GM18907 (cell line): ENCODE results near the gene SLAIN2.
"Not testable (repeated sequence)": the region's sequence is repeated elsewhere in the genome, so short reads cannot be mapped to it uniquely, and the experiment has no call there.

Experiments
- ATAC-seq: cut with Tn5 transposase; IDR thresholded peaks from one replicate; pipeline ENCODE4 v1.9.1; 2021; ENCODE audit warnings: mild to moderate bottlenecking, moderate library complexity; ENCODE audit not compliant: unreplicated experiment

Gene SLAIN2

DNA sequence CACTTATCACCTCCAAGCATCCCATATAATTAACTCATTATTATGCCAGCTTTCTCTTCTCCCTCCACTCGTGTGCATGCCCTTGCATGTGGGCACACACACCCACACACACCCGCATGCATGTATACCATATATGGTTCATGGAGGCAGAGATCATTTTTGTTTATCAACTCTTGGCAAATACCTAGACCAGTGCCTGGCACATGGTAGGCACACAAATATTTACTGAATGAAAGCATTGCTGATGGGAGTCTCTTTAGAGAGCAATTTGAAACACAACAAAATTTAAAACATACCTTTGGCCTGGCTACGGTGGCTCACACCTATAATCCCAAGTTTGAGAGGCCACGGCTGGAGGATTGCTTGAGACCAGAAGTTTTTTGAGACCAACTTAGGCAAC lies 90.7 kb downstream of the SLAIN2 start:
- no peak for ATAC-seq

- no peak for ATAC-seq
Observed at GRCh38 chr4:48436318-48436717, 95.0 kb downstream of the SLAIN2 start.

DNA sequence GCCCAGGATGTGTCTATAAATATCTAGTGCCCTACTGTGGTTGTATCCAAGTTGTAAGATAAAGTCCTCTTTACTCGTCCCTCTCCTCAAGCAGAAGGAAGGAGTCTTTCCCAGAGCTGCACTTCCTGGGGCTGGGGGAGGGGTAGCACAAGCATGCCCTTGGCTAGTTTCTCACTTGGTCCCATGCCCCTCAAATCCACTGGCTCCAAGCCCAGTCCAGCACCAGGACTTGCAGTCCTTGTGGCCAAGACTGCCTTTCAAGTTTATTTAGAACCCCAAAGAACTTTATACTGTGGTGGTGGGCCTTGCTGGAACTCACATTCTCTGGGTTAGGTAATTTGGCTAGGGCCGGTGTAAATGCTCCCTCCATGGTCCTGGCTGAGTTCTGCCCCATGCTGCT lies 98.7 kb downstream of the SLAIN2 start:
- no peak for ATAC-seq

DNA sequence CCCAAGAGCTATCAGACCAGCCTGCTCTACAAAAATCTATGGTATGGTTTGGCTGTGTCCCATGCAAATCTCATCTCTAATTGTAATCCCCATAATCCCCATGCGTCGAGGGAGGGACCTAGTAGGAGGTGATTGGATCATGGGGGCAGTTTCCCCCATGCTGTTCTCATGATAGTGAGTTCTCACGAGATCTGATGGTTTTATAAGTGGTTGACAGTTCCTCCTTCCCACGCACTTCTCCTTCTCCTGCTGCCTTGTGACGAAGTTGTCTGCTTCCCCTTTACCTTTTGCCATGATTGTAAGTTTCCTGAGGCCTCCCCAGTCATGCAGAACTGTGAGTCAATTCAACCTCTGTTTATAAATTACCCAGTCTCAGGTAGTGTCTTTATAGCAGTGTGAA lies 99.6 kb downstream of the SLAIN2 start:
- ATAC-seq = not testable (repeated sequence)

DNA sequence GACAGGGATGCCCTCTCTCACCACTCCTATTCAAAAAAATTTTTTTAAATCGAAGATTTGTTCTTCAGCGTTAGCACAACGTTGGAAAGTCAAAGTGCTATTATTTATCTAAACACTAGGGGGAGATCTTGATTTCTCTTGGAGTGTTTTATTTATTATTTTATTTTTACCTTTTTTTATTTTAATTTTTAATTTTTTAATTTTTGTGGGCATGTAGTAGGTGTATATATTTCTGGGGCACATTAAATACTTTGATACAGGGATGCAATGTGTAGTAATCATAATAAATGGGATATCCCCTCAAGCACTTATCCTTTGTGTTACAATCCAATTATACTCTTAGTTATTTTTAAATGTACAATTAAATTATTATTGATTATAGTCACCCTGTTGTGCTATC lies 104.4 kb downstream of the SLAIN2 start:
- ATAC-seq = no peak

DNA sequence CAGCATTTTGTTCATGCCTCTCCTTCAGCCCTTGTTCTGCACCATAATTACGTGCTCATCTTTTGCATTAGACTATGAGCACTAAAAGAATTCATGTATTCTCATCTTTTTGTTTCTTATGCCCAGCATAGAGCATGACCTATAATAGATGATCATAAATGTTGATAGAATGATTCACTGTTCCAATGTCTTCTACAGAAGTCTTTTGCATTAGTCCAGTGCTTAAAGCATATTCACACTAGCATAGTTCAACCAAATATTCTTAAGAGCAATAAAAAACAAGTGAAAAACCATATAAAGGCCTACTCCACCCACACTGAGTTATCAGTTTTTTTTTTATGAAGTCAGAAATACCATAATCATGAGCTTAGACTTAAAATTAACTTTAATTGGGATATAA lies 105.3 kb downstream of the SLAIN2 start:
- no peak for ATAC-seq

- ATAC-seq = no peak
Observed at GRCh38 chr4:48449151-48449550, 107.8 kb downstream of the SLAIN2 start.

DNA sequence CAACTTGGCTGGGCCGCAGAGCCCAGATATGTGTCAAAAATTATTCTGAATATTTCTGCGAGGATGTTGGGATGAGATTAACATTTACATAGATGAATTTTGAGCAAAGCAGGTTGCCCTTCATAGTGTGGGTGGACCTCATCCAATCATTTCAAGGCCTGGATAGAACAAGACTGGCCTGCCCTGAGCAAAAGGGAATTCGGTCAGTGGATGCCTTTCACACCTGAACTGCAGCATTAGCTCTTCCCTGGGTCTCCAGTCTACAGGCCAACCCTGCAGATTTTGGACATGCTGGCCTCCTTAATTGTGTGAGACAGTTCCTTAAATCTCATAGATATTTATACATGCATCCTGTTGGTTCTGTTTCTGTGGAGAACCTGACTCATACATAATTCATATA lies 109.4 kb downstream of the SLAIN2 start:
- ATAC-seq = no peak

DNA sequence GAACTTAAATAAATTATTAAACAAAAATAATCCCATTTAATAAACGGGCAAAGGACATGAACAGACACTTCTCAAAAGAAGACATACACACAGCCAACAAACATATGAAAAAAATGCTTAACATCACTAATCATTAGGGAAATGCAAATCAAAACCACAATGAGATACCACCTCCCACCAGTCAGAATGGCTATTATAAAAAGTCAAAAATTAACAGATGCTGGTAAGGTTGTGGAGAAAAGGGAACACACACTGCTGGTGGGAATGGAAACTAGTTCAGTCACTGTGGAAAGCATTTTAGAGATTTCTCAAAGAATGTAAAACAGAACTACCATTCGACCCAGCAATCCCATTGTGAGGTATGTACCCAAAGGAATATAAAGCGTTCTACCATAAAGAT lies 110.3 kb downstream of the SLAIN2 start:
- ATAC-seq = not testable (repeated sequence)

DNA sequence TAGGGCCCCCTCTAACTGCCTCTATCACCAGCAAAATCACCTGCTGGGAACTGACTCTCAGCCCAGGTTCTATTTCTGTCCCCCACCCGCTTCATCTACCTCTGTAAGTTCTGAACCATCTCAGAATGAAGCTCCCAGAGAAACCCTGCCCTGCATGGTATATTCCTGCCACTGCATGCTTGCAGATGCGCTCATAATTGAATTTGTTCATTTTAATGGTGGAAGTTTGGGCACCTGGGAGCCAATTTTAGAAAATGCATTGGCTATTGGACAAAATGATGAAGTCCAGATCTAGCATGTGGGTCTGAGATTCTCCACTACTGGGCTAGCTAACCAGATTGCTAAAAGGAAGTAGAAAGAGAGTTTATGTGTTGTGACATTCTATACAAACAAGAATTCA lies 113.3 kb downstream of the SLAIN2 start:
- no peak for ATAC-seq

DNA sequence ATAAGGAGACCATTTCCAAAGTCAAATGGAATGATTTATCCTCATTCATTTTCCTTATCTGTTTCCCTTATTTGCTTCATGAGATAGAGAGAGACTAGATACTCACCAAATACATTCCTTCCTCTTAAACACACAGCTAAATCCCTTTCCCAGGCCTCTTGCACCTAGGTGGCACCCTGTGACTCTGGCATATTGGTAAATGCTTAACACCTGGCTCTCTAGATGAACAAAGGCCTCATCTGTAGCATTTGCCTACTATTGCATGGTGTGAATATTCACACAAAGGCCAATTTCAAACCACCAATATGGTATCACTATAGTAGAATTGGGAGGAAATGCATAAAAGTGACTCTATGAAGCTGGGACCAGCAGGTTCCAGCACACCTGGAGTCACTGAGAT lies 119.7 kb downstream of the SLAIN2 start:
- ATAC-seq = no peak

DNA sequence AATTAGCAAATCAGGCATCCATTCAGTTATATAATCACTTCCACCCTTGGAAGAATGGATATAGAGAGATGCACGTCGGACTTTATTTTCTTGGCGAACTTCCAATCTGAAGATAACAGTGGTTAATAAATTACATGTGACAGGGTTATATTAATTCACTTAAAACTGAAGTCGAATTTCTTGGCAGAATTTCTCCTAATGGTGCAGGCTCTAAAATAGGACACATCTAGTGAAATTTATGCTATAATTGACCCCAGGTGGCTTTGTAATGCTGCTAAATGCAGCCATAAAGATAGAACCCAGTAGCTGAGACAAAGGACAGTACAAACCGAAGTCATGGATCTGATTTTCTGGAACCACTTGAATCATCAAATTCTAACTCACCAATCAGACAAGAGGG lies 121.0 kb downstream of the SLAIN2 start:
- no peak for ATAC-seq

DNA sequence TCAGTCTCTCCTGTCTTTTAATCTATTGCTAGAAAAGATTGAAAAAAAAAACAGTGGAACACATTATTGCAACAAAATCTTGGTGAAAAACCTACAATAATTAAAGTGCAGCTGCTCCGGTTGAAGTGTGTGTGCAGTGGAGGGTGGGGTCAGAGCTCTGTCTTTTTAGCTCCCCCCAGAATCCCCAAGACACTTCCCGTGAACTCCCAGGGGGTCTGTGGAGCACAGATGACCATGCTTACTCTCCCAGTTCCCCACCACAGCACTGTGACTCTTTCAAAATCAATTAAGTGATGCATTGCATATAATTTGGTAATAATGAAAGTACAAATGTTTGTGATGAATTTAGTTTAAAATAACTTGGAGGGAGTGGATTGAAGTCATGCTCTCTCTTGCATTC lies 126.1 kb downstream of the SLAIN2 start:
- no peak for ATAC-seq

GRCh38 chr4:48467891-48468290 lies 126.6 kb downstream of the SLAIN2 start:
- ATAC-seq = no peak

- ATAC-seq = no peak
Observed at GRCh38 chr4:48470137-48470536, 128.8 kb downstream of the SLAIN2 start.

DNA sequence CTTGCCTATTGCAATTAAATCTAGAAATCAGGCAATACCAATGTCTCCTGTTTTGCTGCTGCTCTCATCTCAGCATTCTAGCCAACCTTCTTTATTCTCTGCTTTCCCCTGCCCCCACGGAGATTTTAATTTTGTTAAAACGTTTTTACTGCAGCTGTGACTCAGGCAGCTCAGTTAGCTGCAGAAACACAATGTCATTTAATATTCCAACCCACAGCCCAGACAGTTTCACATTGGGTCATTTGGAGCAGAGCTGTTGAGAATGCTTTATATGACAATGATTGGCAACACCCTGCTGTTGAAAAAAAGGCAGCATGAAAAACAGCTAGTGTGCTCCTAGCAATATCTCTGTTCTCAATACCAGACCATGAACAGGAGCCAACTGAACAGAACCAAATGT lies 129.2 kb downstream of the SLAIN2 start:
- ATAC-seq = no peak

- ATAC-seq = no peak
Observed at GRCh38 chr4:48472794-48473193, 131.5 kb downstream of the SLAIN2 start.

DNA sequence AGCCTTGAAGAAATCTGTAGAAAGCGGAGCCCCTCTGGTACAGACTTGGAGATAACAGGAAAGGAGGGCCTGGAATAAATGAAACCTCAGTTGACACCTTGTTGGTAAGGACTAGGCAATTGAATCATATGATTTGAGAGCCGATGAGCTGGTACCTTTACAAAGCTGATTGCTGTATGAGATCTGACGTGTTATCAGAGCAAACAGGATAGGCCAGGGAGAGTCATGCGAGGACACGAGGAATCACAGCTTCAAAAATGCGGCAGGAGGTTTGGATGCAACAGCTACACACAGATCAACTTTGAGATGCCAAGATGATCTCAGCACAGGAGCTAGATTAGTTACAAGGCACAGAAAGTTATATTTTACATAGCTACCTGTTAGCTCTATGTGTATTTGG lies 134.4 kb downstream of the SLAIN2 start:
- ATAC-seq = no peak
